HCT116 (cell line): ENCODE data around the gene UVRAG. TPM values are rescaled to one million over a fixed set of nuclear protein-coding genes. Genes with fewer than 3 reads are reported as not detected.

Source experiments
- ATAC-seq: fragments of 200-7000 bp; cut with Tn5 transposase; 2 replicates; pipeline ENCODE4 v1.9.1; 2020; ENCODE audit warnings: mild to moderate bottlenecking, moderate library complexity
- BruUV-seq: library from RNA; stranded (reverse); fragments of 400-500 nt; replicated peaks from 2 replicates; lab custom pipeline; 2021; lab: Mats Ljungman, UMichigan
- CTCF ChIA-PET: fragments of 300-600 bp; sonication (Branson Sonifier 250); formaldehyde crosslinking; loops from one replicate; lab custom pipeline; 2021; ENCODE audit warnings: antibody characterized with exemption; lab: Charles Lee
- POLR2A ChIA-PET: fragments of 300-600, 350-600 bp; sonication (Branson Sonifier 250); formaldehyde crosslinking; loops from one replicate; lab custom pipeline; 2021; ENCODE audit warnings: antibody characterized with exemption; lab: Charles Lee
- RAD21 ChIA-PET, 2 experiments: fragments of 300-600 bp; sonication (Branson Sonifier 250); formaldehyde crosslinking; loops; one replicate each; lab custom pipeline; 2023; ENCODE audit warnings: low total read pairs in 2 of 2; ENCODE audit not compliant: uncharacterized antibody in 2 of 2, unreplicated experiment in 2 of 2, low non-redundant PET in 1 of 2; lab: Charles Lee
- DNase-seq: peaks from one replicate; pipeline ENCODE4 v3.0.0-alpha.2; 2010; ENCODE audit warnings: low read depth, low spot score
- H2AFZ ChIP-seq: fragments of 200-600 bp; shearing (Covaris generic), sonication (generic); 2 replicates; pipeline ENCODE4 v1.6.1; 2017; ENCODE audit warnings: low read depth, mixed run types, mixed read lengths, antibody characterized with exemption, low read length; ENCODE audit not compliant: poor library complexity, severe bottlenecking
- H3K27ac ChIP-seq: 2 replicates; pipeline ENCODE4 v1.5.1; 2012; ENCODE audit warnings: low read depth, low read length
- H3K27me3 ChIP-seq: fragments of 200-600 bp; sonication (generic); 2 replicates; pipeline ENCODE4 v1.6.1; 2016; ENCODE audit warnings: mixed run types, low read length, mixed read lengths; ENCODE audit not compliant: insufficient read depth
- H3K36me3 ChIP-seq, 2 experiments: fragments of 200-500 bp in 1 of 2; fragments of 200-600 bp in 1 of 2; sonication (Bioruptor generic) in 1 of 2; sonication (generic) in 1 of 2; 2 replicates each; pipeline versions ENCODE4 v1.5.1 to v1.6.1; 2014 to 2016; ENCODE audit warnings: low read length in 2 of 2, inconsistent platforms in 1 of 2, mixed read lengths in 1 of 2, mixed run types in 1 of 2; ENCODE audit not compliant: insufficient read depth in 2 of 2, control insufficient read depth in 1 of 2
- H3K4me1 ChIP-seq, 2 experiments: fragments of 200-600 bp in 1 of 2; sonication (generic) in 1 of 2; 2 replicates each; pipeline versions ENCODE4 v1.5.1 to v1.6.1; 2012 to 2017; ENCODE audit warnings: low read length in 2 of 2, inconsistent platforms in 1 of 2, mild to moderate bottlenecking in 1 of 2, mixed read lengths in 1 of 2, mixed run types in 1 of 2, moderate library complexity in 1 of 2; ENCODE audit not compliant: insufficient read depth in 2 of 2, control insufficient read depth in 1 of 2
- H3K4me2 ChIP-seq: fragments of 200-600 bp; sonication (generic); 2 replicates; pipeline ENCODE4 v1.6.1; 2017; ENCODE audit warnings: mixed run types, low read length, mixed read lengths
- H3K4me3 ChIP-seq, 2 experiments: fragments of 200-600 bp in 1 of 2; sonication (generic) in 1 of 2; replicated peaks in 1 of 2; 2 replicates each; pipeline ENCODE4 v1.5.1; 2011 to 2016; ENCODE audit warnings: low read length in 2 of 2, control low read depth in 1 of 2, low read depth in 1 of 2, mild to moderate bottlenecking in 1 of 2, mixed read lengths in 1 of 2, mixed run types in 1 of 2
- H3K79me2 ChIP-seq: fragments of 200-600 bp; sonication (generic); 2 replicates; pipeline ENCODE4 v1.6.1; 2017; ENCODE audit warnings: mild to moderate bottlenecking, mixed run types, low read length, moderate library complexity, mixed read lengths; ENCODE audit not compliant: insufficient read depth
- H3K9ac ChIP-seq: fragments of 200-600 bp; sonication (generic); 2 replicates; pipeline ENCODE4 v1.6.1; 2016; ENCODE audit warnings: low read length, mixed read lengths
- H3K9me2 ChIP-seq: fragments of 200-600 bp; sonication (generic), shearing (Covaris generic); 2 replicates; pipeline ENCODE4 v1.6.1; 2017; ENCODE audit warnings: mixed run types, mild to moderate bottlenecking, moderate library complexity; ENCODE audit not compliant: insufficient read depth
- H3K9me3 ChIP-seq, 2 experiments: fragments of 200-500 bp in 1 of 2; fragments of 200-600 bp in 1 of 2; sonication (Bioruptor generic) in 1 of 2; sonication (generic) in 1 of 2; 2 replicates each; pipeline ENCODE4 v1.6.1; 2014 to 2017; ENCODE audit warnings: low read length in 2 of 2, mixed read lengths in 2 of 2, inconsistent platforms in 1 of 2, low read depth in 1 of 2, mild to moderate bottlenecking in 1 of 2, mixed run types in 1 of 2, moderate library complexity in 1 of 2; ENCODE audit not compliant: control insufficient read depth in 1 of 2, insufficient read depth in 1 of 2
- H4K20me1 ChIP-seq: fragments of 200-600 bp; sonication (generic), shearing (Covaris generic); 2 replicates; pipeline ENCODE4 v1.6.1; 2017; ENCODE audit warnings: mixed run types, mild to moderate bottlenecking, moderate library complexity; ENCODE audit not compliant: insufficient read depth
- CEBPB ChIP-seq: IDR thresholded peaks from 2 replicates; pipeline ENCODE4 v1.6.1; 2012; ENCODE audit warnings: low read depth
- CTCF ChIP-seq, 3 experiments: fragments of 200-600 bp in 1 of 3; sonication (generic) in 1 of 3; IDR thresholded peaks in 2 of 3; conservative IDR thresholded peaks in 1 of 3; 2 replicates each; pipeline ENCODE4 v1.5.1; 2012 to 2017; ENCODE audit warnings: low read depth in 2 of 3, low read length in 2 of 3, antibody characterized with exemption in 1 of 3, borderline replicate concordance in 1 of 3, control low read depth in 1 of 3, mild to moderate bottlenecking in 1 of 3, mixed read lengths in 1 of 3, mixed run types in 1 of 3, moderate library complexity in 1 of 3; ENCODE audit not compliant: insufficient read depth in 1 of 3
- ELF1 ChIP-seq: IDR thresholded peaks from 2 replicates; pipeline ENCODE4 v1.6.1; 2012; ENCODE audit warnings: low read depth, borderline replicate concordance
- JUND ChIP-seq: IDR thresholded peaks from 2 replicates; pipeline ENCODE4 v1.6.1; 2012
- MAX ChIP-seq: IDR thresholded peaks from 2 replicates; pipeline ENCODE4 v1.6.1; 2012
- REST ChIP-seq: IDR thresholded peaks from 2 replicates; pipeline ENCODE4 v1.6.1; 2012; ENCODE audit warnings: low read depth
- SIN3A ChIP-seq: IDR thresholded peaks from 2 replicates; pipeline ENCODE4 v1.6.1; 2012; ENCODE audit warnings: low read depth
- SRF ChIP-seq: IDR thresholded peaks from 2 replicates; pipeline ENCODE4 v1.6.1; 2012; ENCODE audit warnings: low read depth
- YY1 ChIP-seq: IDR thresholded peaks from 2 replicates; pipeline ENCODE4 v1.6.1; 2011; ENCODE audit warnings: low read length, low read depth, moderate library complexity, mild to moderate bottlenecking; ENCODE audit not compliant: insufficient replicate concordance; ENCODE audit errors: extremely low read depth
- ZBTB33 ChIP-seq: IDR thresholded peaks from 2 replicates; pipeline ENCODE4 v1.6.1; 2011; ENCODE audit warnings: mild to moderate bottlenecking, low read length, moderate library complexity; ENCODE audit not compliant: insufficient replicate concordance; ENCODE audit errors: extremely low read depth
- ZFX ChIP-seq: fragments of 450-650 bp; IDR thresholded peaks from 2 replicates; pipeline ENCODE4 v1.6.1; 2017
- intact Hi-C: fragments of 100-400 bp; cut with micrococcal nuclease; formaldehyde crosslinking; loops from 2 replicates; pipeline ENCODE4 v1.10.0; 2022
- total RNA-seq: library from RNA; stranded (reverse); gene quantifications from one replicate; pipeline ENCODE4 v1.2.1, GENCODE V29; 2021; ENCODE audit not compliant: unreplicated experiment

Gene UVRAG
- total RNA-seq, 1 experiment from 2014 or later, result 12.3 TPM

- peaks cover 4 to 20% of the 10 kb centered on the region in 2 experiments for H3K4me1 ChIP-seq
- RAD21 ChIA-PET, result no interaction called here
- no peak overlapping the region for H3K4me2 ChIP-seq
- POLR2A ChIA-PET, result no interaction called here
- no peak overlapping the region for H3K9ac ChIP-seq
- no peaks in the 10 kb centered on the region for H3K36me3 ChIP-seq
- no peaks in the 10 kb centered on the region for H3K9me3 ChIP-seq
- no peak for DNase-seq
- H3K27ac ChIP-seq, result no peak overlapping the region
- ATAC-seq, result no peak
- H2AFZ ChIP-seq, result no peak overlapping the region
- no peaks in the 10 kb centered on the region for H3K79me2 ChIP-seq
- no peak for TF ChIP-seq SIN3A
- 0 out of 2 replicates have a peak, but pooled peaks have one; percentile 9 for TF ChIP-seq ZFX
- no peak for TF ChIP-seq JUND
- no peak for TF ChIP-seq ELF1
- intact Hi-C loops, result no loop called here
- CTCF ChIA-PET, result no interaction called here
- no TSS peak for BruUV-seq
- H3K4me3 ChIP-seq, result no peak overlapping the region
- no peaks in the 10 kb centered on the region for H3K9me2 ChIP-seq
- no peaks in the 10 kb centered on the region for H4K20me1 ChIP-seq
- peaks cover 6% of the 10 kb centered on the region; the same call in 1 of the 2 replicates for H3K27me3 ChIP-seq
These were observed 41.2 kb upstream of the UVRAG start for GRCh38 chr11:75773595-75774353.

GRCh38 chr11:75775056-75775455 lies 40.0 kb upstream of the UVRAG start:
- BruUV-seq, result no TSS peak
- intact Hi-C loops, result no loop called here
- TF ChIP-seq REST (no peak), SIN3A (no peak), MAX (no peak), YY1 (no peak), ZBTB33 (no peak), CEBPB (no peak), SRF (no peak), JUND (no peak), CTCF (IDR thresholded peaks at IDR 0.05 in 2 of 3, conservative IDR thresholded peaks at IDR 0.05 in 1 of 3; ENCODE audit: borderline replicate concordance in 1 of 3, insufficient read depth in 1 of 3, low read depth in 2 of 3, low read length in 2 of 3) (no peak)

More at GRCh38 chr11:75775056-75775455, 40.0 kb upstream of the UVRAG start:
- no peak overlapping the region for H3K4me2 ChIP-seq
- no peaks in the 10 kb centered on the region for H4K20me1 ChIP-seq
- ChIA-PET CTCF (no interaction called here), POLR2A (no interaction called here), RAD21 (no interaction called here)
- H2AFZ ChIP-seq, result no peak overlapping the region
- H3K4me3 ChIP-seq, result no peak overlapping the region
- peaks cover 0 to 14% of the 10 kb centered on the region in 2 experiments; a peak in 2 of 4 replicates for H3K4me1 ChIP-seq
- no peak for ATAC-seq
- DNase-seq, result no peak
- H3K9me2 ChIP-seq, result no peaks in the 10 kb centered on the region
- H3K27me3 ChIP-seq, result no peaks in the 10 kb centered on the region
- H3K79me2 ChIP-seq, result no peaks in the 10 kb centered on the region
- H3K27ac ChIP-seq, result no peak overlapping the region
- no peaks in the 10 kb centered on the region for H3K9me3 ChIP-seq
- H3K36me3 ChIP-seq, result no peaks in the 10 kb centered on the region
- no peak overlapping the region for H3K9ac ChIP-seq
